Right lung (tissue), 5 donors: ENCODE data around the gene LRRC57. TPM values are rescaled to one million over a fixed set of nuclear protein-coding genes. Genes with fewer than 3 reads are reported as not detected.

Source experiments
- DNase-seq, 2 donors: peaks; one replicate each; pipeline ENCODE4 v3.0.0-alpha.2; 2013
- polyA plus RNA-seq, 5 donors: library from polyadenylated mRNA; unstranded; fragments of 120-200 nt; gene quantifications; one replicate each; pipeline versions ENCODE4 v1.2.1 to v1.2.3, GENCODE V29; 2013; ENCODE audit warnings: inconsistent platforms in 1 of 5, low replicate concordance in 1 of 5; ENCODE audit not compliant: insufficient read length in 5 of 5, insufficient read depth in 1 of 5

Gene LRRC57
- polyA plus RNA-seq, 5 donors: 19.3 to 28.7 (median 21.6) TPM

DNA sequence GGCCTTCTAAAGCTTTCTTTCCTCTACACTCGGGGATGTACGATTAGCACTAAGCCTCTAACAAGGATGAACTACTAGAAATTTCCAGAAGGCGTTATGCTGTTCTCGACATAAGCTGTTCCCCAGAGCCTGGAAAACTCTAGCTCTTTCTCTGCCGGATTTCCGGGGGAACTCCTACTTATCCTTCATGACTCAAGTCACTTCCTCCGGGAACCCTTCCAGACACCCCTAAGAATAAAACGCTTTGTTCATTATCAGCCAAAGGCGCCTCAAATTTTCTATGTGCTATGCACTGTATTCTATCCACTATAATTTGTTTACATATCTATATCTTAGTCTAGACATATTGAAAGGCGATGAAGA lies 53.6 kb downstream of the LRRC57 start:
- DNase-seq: no peak

DNA sequence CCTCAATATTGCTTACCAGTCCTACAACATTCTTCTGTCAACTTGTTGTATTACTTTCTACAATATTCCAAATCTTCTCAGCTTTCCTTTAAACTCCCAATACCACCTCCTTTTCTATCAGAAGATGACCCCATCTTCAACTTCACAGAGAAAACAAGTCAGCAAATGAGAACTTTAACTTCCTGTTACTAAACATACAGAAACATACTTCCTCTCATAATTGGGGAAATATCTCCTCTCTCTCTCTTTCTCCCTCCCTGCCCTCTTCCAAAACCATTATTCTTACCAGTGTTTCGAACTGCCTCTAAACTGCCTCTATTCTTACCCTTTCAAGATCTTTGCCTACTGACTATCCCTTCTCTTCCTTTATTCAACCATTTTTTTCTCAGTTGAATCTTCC lies 54.9 kb downstream of the LRRC57 start:
- no peak for DNase-seq

DNA sequence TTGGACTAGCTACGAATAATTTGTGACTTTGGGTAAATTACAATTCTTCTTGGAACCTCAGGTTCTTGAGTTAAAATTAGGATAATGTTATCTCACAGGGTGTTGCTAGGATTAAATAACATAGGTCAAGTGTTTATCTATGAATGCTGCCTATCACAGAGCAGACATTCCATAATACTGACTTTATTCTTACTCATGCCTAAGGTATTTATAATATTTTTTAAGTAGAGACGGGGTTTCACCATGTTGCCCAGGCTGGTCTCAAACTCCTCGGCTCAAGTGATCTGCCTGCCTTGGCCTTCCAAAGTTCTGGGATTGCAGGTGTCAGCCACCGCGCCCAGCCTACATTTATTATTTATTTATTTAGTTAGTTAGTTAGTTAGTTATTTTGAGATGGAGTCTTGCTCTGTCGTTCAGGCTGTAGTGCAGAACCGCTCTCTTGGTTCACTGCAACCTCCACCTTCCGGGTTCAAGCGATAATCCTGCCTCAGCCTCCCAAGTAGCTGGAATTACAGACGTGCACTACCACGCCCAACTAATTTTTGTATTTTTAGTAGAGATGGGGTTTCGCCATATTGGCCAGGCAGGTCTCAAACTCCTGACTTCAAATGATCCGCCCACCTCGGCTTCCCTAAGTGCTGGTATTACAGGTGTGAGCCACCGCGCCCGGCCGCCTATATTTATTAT lies 56.9 kb downstream of the LRRC57 start:
- no peak for DNase-seq

DNA sequence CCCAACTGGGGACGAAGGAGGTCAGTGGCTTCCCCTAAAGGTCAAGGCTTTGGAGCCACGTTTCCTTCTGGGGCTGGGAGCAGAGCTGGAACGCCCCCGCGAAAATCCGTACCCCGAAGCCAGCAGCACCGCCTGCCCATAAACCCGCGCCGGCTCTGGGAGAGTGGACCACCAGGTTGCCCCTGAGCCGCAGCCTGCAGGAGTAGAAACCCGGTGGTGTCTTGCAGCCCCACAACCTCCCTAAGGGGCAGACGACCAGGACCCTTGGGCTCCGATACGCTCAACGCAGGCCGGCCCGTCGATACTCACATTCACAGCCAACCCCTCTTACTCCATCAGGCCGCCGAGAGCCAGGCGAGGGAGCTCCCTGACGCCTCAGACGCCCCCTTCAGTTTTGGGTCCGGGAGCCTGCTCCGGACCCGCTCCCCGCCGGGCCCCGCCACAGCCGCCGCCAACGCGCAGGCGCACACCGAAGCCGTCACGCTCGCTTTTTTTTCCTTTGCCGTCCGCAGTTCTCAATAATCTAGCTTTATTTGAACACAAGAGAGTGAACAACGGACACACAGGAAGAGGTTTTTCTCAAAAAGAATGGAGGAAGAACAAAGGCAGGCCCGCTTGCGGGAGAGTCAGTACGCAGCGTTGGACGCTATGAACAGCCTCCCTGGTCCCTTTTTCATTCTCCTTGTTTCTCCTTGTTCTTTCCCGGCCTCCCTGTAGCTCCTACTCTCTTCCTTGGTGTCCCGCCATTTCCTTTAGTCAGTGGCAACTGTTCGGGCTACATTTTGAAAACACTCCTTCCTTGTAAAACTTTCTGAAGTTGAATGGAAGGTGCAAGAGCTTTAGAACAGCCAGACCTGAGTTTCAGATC lies 57.7 kb downstream of the LRRC57 start, which contains the start of gene ZNF106:
TSS of gene ZNF106 (minus strand) at position 471 of the 868 bp plus-strand sequence. CDS start 18,852 bp downstream, outside the sequence.
- peak; percentile 94 for DNase-seq

DNA sequence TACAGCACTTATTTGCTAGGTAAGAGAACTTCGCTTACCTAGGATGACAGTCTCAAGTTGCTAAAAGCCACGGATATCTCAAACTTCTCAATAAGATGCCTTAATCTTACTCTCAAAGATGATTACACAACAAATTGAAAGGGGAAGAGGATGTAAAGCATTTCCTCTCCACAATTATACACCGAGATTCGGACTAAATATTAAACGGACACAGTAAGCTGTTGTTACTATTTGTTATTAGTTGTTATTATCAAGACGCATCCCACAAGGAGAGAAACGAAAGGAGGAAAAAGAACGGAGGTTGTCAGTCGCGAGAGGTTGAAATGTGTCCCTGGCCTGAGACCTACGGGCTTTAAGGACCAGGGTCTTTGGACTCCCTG lies 58.3 kb downstream of the LRRC57 start:
- DNase-seq: peak; percentile 24 to 49

Other genes with a start within 250 kb of the LRRC57 start
- 10 to 100 TPM; 12.5 to 30.3 (median 16.7) TPM for gene CAPN3, start 189.3 kb downstream of the LRRC57 start, polyA plus RNA-seq
- gene ZNF106, start 57.7 kb downstream of the LRRC57 start, polyA plus RNA-seq: 10 to 100 TPM; 37.3 to 53.1 (median 46.1) TPM
- gene SNAP23, start 53.2 kb downstream of the LRRC57 start, polyA plus RNA-seq: 10 to 100 TPM; 67.8 to 99.1 (median 91.9) TPM
- 10 to 100 TPM; 19.4 to 30.5 (median 27.1) TPM for gene HAUS2, start within 50 bp of the LRRC57 start, polyA plus RNA-seq
- gene STARD9, start 26.8 kb upstream of the LRRC57 start, polyA plus RNA-seq: 10 to 100 TPM; 13.2 to 22.1 (median 16.9) TPM
- 10 to 100 TPM; 20.0 to 30.5 (median 25.4) TPM for gene CDAN1, start 188.3 kb upstream of the LRRC57 start, polyA plus RNA-seq